MCF 10A (cell line): ENCODE data around the gene RFX1. TPM values are rescaled to one million over a fixed set of nuclear protein-coding genes. Genes with fewer than 3 reads are reported as not detected.
"Not testable (repeated sequence)": the region's sequence is repeated elsewhere in the genome, so short reads cannot be mapped to it uniquely, and the experiment has no call there.

ENCODE experiments used
- BruUV-seq: library from RNA; stranded (reverse); fragments of 400-500 nt; replicated peaks from 2 replicates; lab custom pipeline; 2021; lab: Mats Ljungman, UMichigan
- CTCF ChIA-PET: fragments of 300-600 bp; sonication (Branson Sonifier 250); formaldehyde crosslinking; extraction: SDS; loops from one replicate; lab custom pipeline; 2021; ENCODE audit warnings: antibody characterized with exemption, inconsistent platforms; lab: Yijun Ruan, JAX
- POLR2A ChIA-PET: fragments of 300-600, 350-650 bp; sonication (Branson Sonifier 250); formaldehyde crosslinking; extraction: SDS; loops from one replicate; lab custom pipeline; 2020; ENCODE audit warnings: antibody characterized with exemption, inconsistent platforms; lab: Yijun Ruan, JAX
- DNase-seq: peaks from one replicate; pipeline ENCODE4 v3.0.0-alpha.2; 2018; ENCODE audit not compliant: unreplicated experiment
- H3K27ac Mint-ChIP-seq: one replicate; pipeline ENCODE4 v1.8.0; 2022; ENCODE audit warnings: mild to moderate bottlenecking, low read depth, mixed read lengths; ENCODE audit not compliant: unreplicated experiment
- H3K27me3 Mint-ChIP-seq: one replicate; pipeline ENCODE4 v1.8.0; 2022; ENCODE audit warnings: mixed read lengths; ENCODE audit not compliant: insufficient read depth, unreplicated experiment
- H3K36me3 Mint-ChIP-seq: one replicate; pipeline ENCODE4 v1.8.0; 2022; ENCODE audit warnings: mild to moderate bottlenecking, moderate library complexity, mixed read lengths; ENCODE audit not compliant: insufficient read depth, unreplicated experiment
- H3K4me1 Mint-ChIP-seq: one replicate; pipeline ENCODE4 v1.8.0; 2022; ENCODE audit warnings: mixed read lengths; ENCODE audit not compliant: insufficient read depth, unreplicated experiment
- H3K4me3 Mint-ChIP-seq: one replicate; pipeline ENCODE4 v1.8.0; 2022; ENCODE audit warnings: mild to moderate bottlenecking, moderate library complexity, mixed read lengths; ENCODE audit not compliant: unreplicated experiment
- H3K9me3 Mint-ChIP-seq: one replicate; pipeline ENCODE4 v1.8.0; 2022; ENCODE audit warnings: mixed read lengths; ENCODE audit not compliant: unreplicated experiment
- intact Hi-C: fragments of 100-400 bp; cut with micrococcal nuclease; formaldehyde crosslinking; loops from 2 replicates; pipeline ENCODE4 v1.14.1; 2022
- total RNA-seq: library from RNA; stranded (reverse); gene quantifications from 2 replicates; pipeline ENCODE4 v1.2.3, GENCODE V29; 2022
- TF ChIP-seq, protein P1 (sequence below): fragments of 200-600 bp; IDR thresholded peaks from one replicate; pipeline ENCODE4 v1.8.0; 2022; ENCODE audit warnings: antibody characterized with exemption, mild to moderate bottlenecking; ENCODE audit not compliant: unreplicated experiment

Gene RFX1
- total RNA-seq, 1 experiment from 2014 or later: 16.8 TPM

DNA sequence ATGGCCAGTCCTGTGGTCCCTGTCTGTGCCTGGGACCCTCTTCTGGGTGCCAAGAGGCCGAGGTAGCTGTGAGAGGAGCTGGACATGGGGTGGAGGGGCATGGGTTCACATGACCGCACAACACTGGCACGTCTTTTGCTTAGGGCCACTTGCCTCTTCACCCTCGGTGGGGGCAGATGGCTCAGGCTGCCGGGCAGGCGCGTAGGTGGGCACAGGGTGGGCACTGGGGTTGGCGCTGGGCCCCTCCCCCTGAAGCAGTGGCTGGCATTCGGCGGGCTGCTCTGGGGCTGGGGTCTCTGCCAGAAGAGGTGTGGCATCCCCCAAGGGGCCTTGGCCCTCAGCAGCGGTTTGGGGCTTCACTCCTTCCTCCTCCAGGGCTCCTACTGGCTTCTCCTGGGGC, 47.4 kb upstream of the RFX1 start:
- ChIA-PET CTCF (interaction anchor here (0.6 to 1.2 kb wide), 4 partner anchors 11 to 97 kb away, joined by 3 to 4 read pairs (median 3); no protein-coding TSS in a partner anchor), POLR2A (no interaction called here)
- peaks cover 9% of the 10 kb centered on the region for H3K4me1 Mint-ChIP-seq
- TF ChIP-seq, protein P1, sequence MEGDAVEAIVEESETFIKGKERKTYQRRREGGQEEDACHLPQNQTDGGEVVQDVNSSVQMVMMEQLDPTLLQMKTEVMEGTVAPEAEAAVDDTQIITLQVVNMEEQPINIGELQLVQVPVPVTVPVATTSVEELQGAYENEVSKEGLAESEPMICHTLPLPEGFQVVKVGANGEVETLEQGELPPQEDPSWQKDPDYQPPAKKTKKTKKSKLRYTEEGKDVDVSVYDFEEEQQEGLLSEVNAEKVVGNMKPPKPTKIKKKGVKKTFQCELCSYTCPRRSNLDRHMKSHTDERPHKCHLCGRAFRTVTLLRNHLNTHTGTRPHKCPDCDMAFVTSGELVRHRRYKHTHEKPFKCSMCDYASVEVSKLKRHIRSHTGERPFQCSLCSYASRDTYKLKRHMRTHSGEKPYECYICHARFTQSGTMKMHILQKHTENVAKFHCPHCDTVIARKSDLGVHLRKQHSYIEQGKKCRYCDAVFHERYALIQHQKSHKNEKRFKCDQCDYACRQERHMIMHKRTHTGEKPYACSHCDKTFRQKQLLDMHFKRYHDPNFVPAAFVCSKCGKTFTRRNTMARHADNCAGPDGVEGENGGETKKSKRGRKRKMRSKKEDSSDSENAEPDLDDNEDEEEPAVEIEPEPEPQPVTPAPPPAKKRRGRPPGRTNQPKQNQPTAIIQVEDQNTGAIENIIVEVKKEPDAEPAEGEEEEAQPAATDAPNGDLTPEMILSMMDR: no peak
- intact Hi-C loops: no loop called here
- no TSS peak for BruUV-seq
- H3K27me3 Mint-ChIP-seq: peaks cover 7% of the 10 kb centered on the region
- no peak for DNase-seq
- H3K9me3 Mint-ChIP-seq: no peaks in the 10 kb centered on the region
- H3K4me3 Mint-ChIP-seq: no peak overlapping the region
- peaks cover 3% of the 10 kb centered on the region for H3K36me3 Mint-ChIP-seq
- H3K27ac Mint-ChIP-seq: no peak overlapping the region

DNA sequence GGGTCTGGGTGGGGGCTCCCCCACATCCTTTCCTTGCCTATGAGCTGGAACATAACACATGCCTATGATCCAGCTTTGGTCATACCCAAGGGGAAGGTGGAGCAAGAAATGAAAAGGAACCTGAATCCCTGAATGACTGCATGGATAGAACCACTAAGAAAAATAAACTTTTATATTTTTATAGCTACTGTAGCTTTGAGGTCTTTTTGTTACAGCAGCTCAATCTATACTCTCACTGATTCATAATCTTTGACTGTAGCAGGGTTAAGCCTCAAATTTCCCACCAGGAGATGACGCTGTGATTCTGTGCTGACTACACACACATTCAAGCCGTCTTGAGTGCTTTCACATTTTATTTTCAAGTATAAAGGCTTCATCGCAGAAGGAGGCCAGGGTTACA, 46.9 kb upstream of the RFX1 start:
- H3K4me1 Mint-ChIP-seq: peaks cover 4% of the 10 kb centered on the region
- intact Hi-C loops: no loop called here
- peaks cover 3% of the 10 kb centered on the region for H3K27me3 Mint-ChIP-seq
- DNase-seq: no peak
- H3K27ac Mint-ChIP-seq: no peak overlapping the region
- no peaks in the 10 kb centered on the region for H3K9me3 Mint-ChIP-seq
- ChIA-PET CTCF (interaction anchor here (0.6 to 1.2 kb wide), 5 partner anchors 11 to 96 kb away, joined by 3 to 4 read pairs (median 3); no protein-coding TSS in a partner anchor), POLR2A (no interaction called here)
- peaks cover 5% of the 10 kb centered on the region for H3K36me3 Mint-ChIP-seq
- BruUV-seq: no TSS peak
- TF ChIP-seq, protein P1: no peak
- H3K4me3 Mint-ChIP-seq: no peak overlapping the region

DNA sequence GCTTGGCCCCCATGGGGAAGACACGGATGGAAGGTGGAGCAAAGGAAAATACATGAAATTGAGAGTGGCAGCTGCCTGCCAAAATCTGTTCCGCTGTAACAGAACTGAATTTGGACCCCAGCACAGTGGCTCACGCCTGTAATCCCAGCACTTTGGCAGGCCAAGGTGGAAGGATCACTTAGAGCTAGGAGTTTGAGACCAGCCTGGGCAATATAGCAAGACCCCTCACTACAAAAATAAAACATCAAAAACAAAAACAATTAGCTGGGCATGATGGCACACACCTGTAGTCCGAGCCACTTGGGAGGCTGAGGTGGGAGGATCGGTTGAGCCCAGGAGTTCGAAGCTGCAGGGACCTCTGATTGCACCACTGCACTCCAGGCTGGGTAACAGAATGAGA, 46.4 kb upstream of the RFX1 start:
- no peak for DNase-seq
- H3K9me3 Mint-ChIP-seq: no peaks in the 10 kb centered on the region
- TF ChIP-seq, protein P1: no peak
- H3K4me1 Mint-ChIP-seq: no peaks in the 10 kb centered on the region
- intact Hi-C loops: no loop called here
- no TSS peak for BruUV-seq
- no peaks in the 10 kb centered on the region for H3K27me3 Mint-ChIP-seq
- POLR2A ChIA-PET: no interaction called here
- H3K36me3 Mint-ChIP-seq: peaks cover 5% of the 10 kb centered on the region
- H3K27ac Mint-ChIP-seq: no peak overlapping the region
- no peak overlapping the region for H3K4me3 Mint-ChIP-seq
- CTCF ChIA-PET: interaction anchor here (0.5 to 1.2 kb wide), 5 partner anchors 9 to 96 kb away, joined by 3 read pairs; no protein-coding TSS in a partner anchor

DNA sequence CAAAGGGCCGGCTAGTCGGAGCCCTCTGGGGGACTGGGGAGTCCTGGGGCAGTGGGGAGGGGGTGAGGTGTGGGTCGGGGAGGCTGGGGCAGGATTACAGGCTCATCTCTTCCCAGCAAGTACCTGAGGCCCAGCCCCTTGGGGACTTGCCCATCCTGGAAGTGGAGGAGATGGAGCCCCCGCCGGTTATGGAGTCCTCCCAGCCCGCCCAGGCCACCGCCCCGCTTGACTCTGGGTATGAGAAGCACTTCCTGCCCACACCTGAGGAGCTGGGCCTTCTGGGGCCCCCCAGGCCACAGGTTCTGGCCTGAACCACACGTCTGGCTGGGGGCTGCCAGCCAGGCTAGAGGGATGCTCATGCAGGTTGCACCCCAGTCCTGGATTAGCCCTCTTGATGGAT, 45.9 kb upstream of the RFX1 start:
- CTCF ChIA-PET: interaction anchor here (0.5 to 1.0 kb wide), 3 partner anchors 9 to 47 kb away, joined by 3 read pairs; no protein-coding TSS in a partner anchor
- intact Hi-C loops: no loop called here
- TF ChIP-seq, protein P1: no peak
- Mint-ChIP-seq H3K27ac (no peak overlapping the region), H3K4me1 (no peaks in the 10 kb centered on the region), H3K36me3 (peaks cover 5% of the 10 kb centered on the region), H3K27me3 (no peaks in the 10 kb centered on the region), H3K4me3 (no peak overlapping the region), H3K9me3 (no peaks in the 10 kb centered on the region)
- BruUV-seq: no TSS peak
- POLR2A ChIA-PET: no interaction called here
- no peak for DNase-seq

DNA sequence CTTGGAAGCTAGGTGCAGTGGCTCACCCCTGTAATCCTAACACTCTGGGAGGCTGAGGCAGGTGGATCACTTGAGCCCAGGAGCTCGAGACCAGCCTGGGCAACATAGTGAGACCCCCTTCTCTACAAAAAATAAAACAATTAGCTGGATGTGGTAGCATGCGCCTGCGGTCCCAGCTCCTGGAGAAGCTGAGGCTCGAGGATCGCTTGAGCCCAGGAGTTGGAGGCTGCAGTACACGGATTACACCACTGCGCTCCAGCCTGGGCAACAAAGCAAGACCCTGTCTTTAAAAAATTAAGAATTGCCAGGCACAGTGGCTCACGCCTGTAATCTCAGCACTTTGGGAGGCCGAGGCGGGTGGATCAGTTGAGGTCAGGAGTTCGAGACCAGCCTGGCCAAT, 44.8 kb upstream of the RFX1 start:
- H3K4me3 Mint-ChIP-seq, BruUV-seq, intact Hi-C loops, H3K36me3 Mint-ChIP-seq, DNase-seq, POLR2A ChIA-PET, H3K9me3 Mint-ChIP-seq, H3K27me3 Mint-ChIP-seq, H3K4me1 Mint-ChIP-seq, H3K27ac Mint-ChIP-seq: not testable (repeated sequence)
- CTCF ChIA-PET: interaction anchor here (0.8 to 1.0 kb wide), 2 partner anchors 9 to 426 kb away, joined by 3 read pairs; no protein-coding TSS in a partner anchor
